ENCODE measurements around the gene TREX2.

DNA sequence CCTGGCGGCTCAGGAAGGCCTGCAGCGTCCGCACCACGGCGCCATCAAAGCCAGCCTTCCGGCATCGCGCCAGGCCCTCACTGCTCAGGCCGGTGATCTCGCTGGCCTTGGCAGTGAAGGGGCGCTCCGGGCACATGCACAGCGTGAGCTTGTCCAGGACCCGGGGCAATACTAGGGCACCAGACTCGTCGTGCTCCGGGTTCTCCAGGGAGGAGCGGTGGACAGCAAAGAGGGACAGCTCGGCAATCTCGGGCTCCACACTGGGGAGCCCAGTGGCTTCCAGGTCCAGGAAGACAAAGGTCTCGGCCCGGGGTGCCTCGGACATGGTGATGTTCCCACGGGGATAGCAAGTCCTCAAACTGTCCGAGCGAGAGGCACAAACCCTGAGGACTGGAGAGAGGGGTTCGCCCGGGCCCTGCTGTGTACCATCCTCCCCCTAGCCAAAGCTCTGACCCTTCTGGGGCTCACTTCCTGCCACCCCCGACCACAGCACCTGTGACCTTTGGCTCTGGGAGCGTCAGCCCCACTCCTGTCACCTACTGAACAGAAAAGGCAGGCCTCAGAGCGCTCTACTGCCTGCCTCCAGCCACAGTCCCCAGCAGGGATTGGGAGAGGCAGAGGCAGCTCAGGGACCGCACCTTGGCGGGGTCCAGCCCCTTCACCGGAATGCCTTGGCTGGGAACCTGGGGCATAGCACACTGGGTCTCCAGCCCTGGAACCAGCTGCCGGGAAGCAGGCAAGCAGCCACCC lies 575 bp downstream of the TREX2 start:
- TF ChIP-seq, protein P1, sequence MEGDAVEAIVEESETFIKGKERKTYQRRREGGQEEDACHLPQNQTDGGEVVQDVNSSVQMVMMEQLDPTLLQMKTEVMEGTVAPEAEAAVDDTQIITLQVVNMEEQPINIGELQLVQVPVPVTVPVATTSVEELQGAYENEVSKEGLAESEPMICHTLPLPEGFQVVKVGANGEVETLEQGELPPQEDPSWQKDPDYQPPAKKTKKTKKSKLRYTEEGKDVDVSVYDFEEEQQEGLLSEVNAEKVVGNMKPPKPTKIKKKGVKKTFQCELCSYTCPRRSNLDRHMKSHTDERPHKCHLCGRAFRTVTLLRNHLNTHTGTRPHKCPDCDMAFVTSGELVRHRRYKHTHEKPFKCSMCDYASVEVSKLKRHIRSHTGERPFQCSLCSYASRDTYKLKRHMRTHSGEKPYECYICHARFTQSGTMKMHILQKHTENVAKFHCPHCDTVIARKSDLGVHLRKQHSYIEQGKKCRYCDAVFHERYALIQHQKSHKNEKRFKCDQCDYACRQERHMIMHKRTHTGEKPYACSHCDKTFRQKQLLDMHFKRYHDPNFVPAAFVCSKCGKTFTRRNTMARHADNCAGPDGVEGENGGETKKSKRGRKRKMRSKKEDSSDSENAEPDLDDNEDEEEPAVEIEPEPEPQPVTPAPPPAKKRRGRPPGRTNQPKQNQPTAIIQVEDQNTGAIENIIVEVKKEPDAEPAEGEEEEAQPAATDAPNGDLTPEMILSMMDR (IDR thresholded peaks at IDR 0.05) = no peak
- no peak for TF ChIP-seq EP300 (IDR thresholded peaks at IDR 0.05)
- TF ChIP-seq POLR2A (IDR thresholded peaks at IDR 0.05) = no peak
